ENCODE results near the gene ARAP2.

The ARAP2 gene

GRCh38 chr4:36042122-36042970 is 202.0 kb downstream of the ARAP2 start:
- no peak for DNase-seq (ENCODE audit: low read depth in 2 of 2)

- no peak for DNase-seq (ENCODE audit: low read depth in 2 of 2)
These were observed 203.0 kb downstream of the ARAP2 start for GRCh38 chr4:36041340-36041739.

GRCh38 chr4:36039026-36039425 is 205.3 kb downstream of the ARAP2 start:
- no peak for DNase-seq (ENCODE audit: low read depth in 2 of 2)

- DNase-seq (ENCODE audit: low read depth in 2 of 2) = no peak
These were observed 205.8 kb downstream of the ARAP2 start for GRCh38 chr4:36038491-36038890.

- DNase-seq (ENCODE audit: low read depth in 2 of 2) = no peak
These were observed 207.2 kb downstream of the ARAP2 start for GRCh38 chr4:36037127-36037526.

- DNase-seq (ENCODE audit: low read depth in 2 of 2) = no peak
These were observed 214.4 kb downstream of the ARAP2 start for GRCh38 chr4:36029951-36030350.

- DNase-seq (ENCODE audit: low read depth in 2 of 2) = no peak
These were observed 217.1 kb downstream of the ARAP2 start for GRCh38 chr4:36027203-36027602.

GRCh38 chr4:36026348-36026880 is 217.9 kb downstream of the ARAP2 start:
- no peak for DNase-seq (ENCODE audit: low read depth in 2 of 2)

- DNase-seq (ENCODE audit: low read depth in 2 of 2) = no peak
These were observed 219.2 kb downstream of the ARAP2 start for GRCh38 chr4:36024901-36025660.

GRCh38 chr4:36020351-36020750 is 224.0 kb downstream of the ARAP2 start:
- no peak for DNase-seq (ENCODE audit: low read depth in 2 of 2)
